Vagina (tissue), 2 donors: ENCODE data around the gene GRIN2A.

Experiments
- CTCF ChIP-seq, 3 experiments: fragments of 450-650 bp in 2 of 3; fragments of 200-600 bp in 1 of 3; sonication (generic) in 1 of 3; IDR thresholded peaks; one replicate each; pipeline ENCODE4 v1.5.1; 2017 to 2019; ENCODE audit warnings: antibody characterized with exemption in 3 of 3, mild to moderate bottlenecking in 2 of 3, moderate library complexity in 2 of 3
- POLR2A ChIP-seq, 2 donors: fragments of 450-650 bp; IDR thresholded peaks; one replicate each; pipeline ENCODE4 v1.6.1; 2017; ENCODE audit warnings: antibody characterized with exemption in 2 of 2, mild to moderate bottlenecking in 2 of 2, moderate library complexity in 2 of 2

GRCh38 chr16:9708972-9709620, 473.1 kb downstream of the GRIN2A start:
- TF ChIP-seq POLR2A (IDR thresholded peaks at IDR 0.05), result no peak
- TF ChIP-seq CTCF (IDR thresholded peaks at IDR 0.05), result no peak
